ENCODE results near the gene P3H2.

DNA sequence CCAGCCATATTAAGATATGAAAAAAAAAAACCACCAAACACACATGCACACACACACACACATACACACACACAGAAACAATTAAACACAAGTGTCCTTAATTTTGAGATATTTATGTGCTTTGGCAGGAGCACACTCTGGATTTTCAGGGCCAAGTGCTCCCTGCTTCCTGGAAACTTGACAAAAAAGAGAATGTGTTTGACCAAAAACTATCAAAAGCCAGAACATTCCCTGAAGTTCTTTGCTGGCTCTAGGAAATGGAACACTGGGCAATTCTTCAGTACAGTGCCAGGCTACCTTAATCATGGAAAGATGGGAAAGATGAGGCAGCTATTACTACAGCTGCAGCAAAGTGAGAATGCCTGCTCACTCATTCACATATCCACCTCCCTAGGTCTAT is 44.6 kb downstream of the P3H2 start:
- TF ChIP-seq POLR2A (IDR thresholded peaks at IDR 0.05; ENCODE audit: low read depth, low read length) (no peak), POLR2AphosphoS5 (IDR thresholded peaks at IDR 0.05; ENCODE audit: low read depth, low read length) (no peak), TAF1 (IDR thresholded peaks at IDR 0.05; ENCODE audit: low read depth, low read length) (no peak)
